NCI-H446 (cell line): ENCODE measurements around the gene ZFP1.
A peak's percentile ranks its signal among the peaks of the same experiment; 100 is the strongest.
"Not testable (repeated sequence)": the region's sequence is repeated elsewhere in the genome, so short reads cannot be mapped to it uniquely, and the experiment has no call there.

Source experiments
- DNase-seq, 2 experiments: peaks; one replicate each; lab custom pipeline; 2025; lab: John Stamatoyannopoulos, UW

ZFP1 gene

DNA sequence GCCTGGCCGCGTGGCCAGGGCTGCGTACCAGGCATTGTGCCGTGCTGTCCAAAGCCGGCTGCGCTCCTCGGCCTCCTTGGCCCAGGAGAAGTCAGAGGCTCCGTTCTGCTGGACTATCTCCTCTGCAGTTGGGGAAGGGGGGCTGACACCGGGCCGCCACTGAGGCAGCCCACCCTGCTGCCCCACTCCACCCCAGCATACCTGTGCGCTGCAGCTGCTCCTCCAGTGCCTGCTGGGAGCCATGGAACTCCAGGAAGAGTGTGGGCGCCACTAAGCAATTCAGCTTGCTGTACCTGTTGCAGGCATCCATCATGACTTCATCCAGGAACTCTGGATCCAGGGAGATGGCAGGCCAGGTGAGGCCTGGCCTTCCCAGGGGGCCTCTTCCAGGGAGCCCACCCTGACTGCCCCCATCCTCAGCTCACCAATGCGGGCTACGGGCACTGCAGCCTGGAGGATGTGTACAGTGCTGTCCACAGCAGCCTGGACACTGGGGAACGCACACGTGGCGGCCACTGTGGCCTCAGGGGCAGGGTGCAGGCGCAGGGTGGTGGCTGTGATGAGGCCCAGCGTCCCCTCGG is 34.7 kb upstream of the ZFP1 start:
- no peak for DNase-seq

DNA sequence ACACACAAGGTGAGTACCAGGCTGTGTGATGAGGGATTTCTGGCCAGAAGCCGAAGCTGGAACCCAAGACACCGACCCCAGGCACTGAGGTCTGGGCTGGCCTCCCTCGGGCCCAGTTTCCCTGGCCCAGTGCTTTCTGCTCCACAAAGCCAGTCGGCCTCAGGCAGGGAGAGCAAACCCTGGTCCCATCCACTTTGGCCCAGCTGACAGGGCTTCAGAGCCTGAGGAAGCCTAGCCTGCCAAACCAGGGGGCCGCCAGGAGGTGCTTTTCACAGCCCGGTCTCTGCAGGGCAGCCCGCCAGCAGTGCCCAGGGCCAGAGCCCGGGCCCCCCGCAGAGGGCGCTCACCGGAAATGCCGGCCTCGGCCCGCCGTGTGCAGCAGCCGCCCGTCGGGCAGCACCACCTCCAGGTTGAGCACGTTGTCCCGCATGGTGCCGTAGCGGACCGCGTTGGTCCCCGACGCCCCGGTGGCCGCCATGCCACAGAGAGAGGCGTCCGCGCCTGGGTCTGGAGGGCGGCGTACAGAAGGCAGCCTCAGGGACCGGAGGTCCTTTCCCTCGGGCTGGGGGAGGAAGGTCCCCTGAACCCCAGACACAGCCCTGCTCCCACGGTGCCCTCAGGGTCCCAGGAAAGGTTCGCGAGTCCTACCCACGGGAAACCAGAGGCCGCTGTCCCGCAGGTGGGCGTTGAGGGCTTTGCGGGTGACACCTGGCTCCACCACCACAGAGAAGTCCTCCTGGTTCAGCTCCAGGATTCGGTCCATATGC is 34.0 kb upstream of the ZFP1 start:
- DNase-seq = peak in 1 of 2 experiments; percentile 7

DNA sequence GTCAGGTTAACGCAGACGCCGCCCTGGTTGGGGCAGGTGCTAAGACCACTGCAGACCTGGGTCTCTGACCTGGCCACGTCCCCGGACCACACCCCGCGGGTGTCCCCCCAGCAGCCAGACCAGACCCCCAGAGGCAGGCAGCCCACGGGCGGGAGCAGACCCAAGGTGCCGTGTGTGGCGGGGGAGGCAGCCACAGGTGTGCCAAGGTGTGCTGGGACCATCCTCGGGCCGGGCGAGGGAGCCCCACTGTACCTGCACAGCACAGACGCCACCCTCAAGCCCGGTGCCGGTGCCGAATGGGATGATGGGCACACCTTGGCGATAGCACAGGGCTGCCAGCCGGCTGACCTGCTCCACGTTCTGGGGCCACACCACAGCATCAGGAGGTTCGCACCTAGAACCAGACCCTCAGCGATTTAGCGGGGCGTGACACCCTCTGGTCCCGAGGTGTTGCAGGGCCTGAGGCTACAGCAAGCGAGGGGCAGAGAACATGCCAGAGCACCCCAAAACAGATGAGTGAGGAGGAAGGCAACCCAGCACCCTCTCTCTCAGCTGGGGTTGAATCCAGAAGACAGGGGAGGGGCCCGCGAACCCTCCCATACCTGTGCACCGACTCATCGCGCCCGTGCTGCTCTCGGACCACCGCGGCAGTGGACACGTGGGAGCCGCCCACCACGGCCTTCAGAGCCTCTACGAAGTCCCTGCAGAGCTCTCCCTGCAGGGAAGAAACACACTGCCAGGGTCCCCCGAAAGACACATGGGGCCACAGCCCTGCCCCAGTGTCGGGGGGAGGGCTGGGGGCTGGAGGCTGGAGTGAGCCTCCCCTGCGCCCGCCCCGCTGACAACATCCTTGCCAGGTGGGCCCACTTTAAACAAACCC is 33.1 kb upstream of the ZFP1 start:
- DNase-seq = no peak

DNA sequence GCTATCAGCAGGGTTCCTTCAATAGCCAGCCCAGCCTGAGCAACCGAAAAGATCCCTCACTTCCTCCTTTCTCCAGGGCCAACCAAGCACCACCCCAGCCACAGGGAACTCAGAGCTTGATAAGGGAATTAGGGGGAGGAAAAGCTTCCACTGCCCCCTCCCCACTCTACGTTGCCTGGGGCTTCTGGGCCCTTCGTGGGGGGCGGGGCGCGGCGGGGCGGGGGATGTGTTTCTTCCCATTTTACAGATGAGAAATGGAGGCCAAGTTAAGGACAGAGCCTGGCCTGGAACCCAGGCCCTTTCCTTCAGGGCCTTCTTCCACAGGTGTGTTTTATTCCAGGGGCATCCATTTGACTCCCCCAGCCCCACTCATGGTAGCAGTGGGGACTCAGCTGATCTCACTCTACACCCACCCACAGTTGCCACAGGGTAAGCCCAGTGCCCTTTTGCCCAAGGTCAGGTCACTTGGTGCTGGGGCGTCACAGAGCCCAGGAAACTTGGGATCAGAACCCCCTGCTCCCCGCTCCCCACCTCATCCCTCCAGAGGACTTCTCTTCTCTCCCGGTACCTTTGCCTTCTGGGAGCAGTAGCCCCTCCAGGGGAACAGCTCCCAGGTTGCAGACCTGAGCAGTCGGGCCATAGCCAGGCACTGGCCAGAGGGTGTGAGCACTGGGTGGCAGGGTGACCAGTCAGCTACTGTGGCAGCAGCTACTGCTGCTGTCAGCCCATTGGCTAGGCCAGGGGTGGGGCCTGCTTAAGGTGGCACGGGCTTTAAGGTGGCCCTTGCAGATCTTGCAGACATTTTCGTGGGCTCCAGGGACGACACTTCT is 32.0 kb upstream of the ZFP1 start, which contains the start of gene LDHD:
LDHD (minus strand) TSS at position 700 of the 830 bp plus-strand sequence; CDS start at position 640, 60 bp downstream.
- DNase-seq = no peak

DNA sequence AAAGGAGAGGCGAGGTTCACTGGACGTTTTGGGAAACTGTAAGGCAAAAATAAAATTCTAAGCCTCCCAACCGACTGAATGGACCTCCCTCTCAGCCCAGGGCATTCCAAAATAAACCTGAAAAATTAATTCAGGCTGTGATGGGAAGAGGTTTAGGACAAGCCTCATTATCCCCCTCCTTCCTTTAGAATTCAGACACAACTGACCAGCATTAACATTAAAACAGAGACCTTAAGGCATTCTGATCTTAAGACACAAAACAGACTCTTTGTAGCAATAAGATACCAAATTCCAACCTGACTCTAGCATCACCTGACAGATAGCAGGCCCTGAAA is 31.4 kb upstream of the ZFP1 start:
- DNase-seq = no peak

DNA sequence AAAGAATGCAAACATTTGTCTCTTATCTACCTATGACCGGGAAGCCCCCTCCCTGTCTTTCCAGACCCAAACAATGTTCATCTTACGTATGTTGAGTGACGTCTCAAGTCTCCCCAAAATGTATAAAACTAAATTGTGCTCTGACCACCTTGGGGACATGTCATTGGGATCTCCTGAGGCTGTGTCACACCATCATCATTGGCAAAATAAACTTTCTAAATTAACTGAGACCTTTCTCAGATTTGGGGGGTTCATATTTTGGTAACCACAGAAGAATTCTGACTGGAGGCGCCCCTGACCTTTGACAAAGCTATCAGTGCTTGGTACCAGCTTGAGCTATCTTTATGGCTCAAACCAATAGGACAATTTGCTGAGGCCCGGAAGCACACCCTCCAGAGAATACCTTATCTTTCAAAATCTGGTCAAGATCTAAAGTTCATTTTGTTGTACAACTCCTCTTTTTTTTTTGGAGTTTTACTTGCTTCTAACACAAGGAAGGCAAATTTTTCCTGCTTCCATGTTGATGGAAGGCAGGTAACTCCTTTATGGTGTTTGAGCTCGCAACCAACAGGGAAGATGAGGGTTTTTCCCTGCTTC is 29.3 kb upstream of the ZFP1 start:
- DNase-seq = no peak

DNA sequence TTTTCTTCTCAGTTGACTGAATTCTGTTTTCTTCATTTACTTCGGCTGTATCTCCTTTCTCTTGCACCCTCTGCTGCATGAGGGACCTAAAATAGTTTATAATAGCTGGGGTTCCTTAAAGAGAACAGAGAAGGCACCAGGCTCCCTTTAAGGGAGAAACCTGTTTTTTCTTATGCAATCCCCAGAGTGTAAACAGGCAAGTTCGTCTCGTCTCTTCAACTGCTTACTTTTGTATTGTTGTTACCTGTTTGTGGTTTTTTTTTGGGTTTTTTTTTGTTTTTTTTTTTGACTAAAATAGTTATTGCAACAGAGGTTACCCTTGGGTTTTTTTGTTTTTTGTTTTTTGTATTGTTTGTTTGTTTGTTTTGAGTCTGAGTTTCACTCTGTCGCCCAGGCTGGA is 28.1 kb upstream of the ZFP1 start:
- no peak for DNase-seq

DNA sequence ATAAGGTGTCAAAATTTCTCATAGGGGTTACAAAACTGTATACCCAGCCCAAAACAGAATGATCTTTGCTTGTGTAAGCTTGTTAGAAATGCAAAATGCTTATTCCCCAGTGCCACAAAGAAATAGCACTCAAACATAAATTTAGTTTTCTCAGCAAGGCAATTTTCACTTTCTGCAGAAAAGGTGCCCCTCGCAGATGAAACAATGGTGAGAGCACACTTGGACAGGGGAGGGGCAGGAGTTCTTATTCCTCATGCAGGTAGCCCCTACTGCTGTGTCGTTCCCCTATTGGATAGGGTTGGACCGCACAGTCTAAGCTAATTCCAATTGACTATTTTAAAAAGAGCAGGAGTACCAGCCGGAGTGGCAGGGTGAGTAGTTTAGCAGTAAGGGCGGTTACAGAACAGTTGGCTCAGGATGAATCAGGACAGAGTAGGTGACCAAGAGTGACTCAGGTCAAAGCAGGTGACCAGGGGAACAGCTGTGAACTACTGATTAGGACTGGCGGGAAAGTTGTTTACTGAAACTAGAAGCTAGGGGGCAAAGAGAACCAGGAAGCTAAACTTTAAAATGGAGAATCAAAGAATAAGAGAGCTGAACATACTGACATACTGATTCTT is 26.3 kb upstream of the ZFP1 start:
- DNase-seq = no peak

DNA sequence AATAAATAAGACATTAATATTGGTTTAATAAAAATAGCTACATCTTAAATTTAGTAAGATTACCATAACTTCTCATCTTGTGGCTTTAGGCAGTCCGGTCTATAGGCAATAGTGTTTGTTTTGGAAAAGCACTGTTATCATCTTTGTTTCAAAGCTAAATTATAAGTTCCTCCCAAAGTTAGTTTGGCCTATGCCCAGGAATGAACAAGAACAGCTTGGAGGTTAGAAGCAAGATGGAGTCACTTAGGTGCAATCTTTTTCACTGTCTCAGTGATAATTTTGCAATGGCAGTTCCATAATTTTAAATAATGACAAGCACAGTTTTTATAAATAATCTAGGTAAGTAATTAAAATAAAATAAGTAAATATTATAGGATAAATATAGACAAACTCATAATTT is 25.7 kb upstream of the ZFP1 start:
- DNase-seq = no peak

DNA sequence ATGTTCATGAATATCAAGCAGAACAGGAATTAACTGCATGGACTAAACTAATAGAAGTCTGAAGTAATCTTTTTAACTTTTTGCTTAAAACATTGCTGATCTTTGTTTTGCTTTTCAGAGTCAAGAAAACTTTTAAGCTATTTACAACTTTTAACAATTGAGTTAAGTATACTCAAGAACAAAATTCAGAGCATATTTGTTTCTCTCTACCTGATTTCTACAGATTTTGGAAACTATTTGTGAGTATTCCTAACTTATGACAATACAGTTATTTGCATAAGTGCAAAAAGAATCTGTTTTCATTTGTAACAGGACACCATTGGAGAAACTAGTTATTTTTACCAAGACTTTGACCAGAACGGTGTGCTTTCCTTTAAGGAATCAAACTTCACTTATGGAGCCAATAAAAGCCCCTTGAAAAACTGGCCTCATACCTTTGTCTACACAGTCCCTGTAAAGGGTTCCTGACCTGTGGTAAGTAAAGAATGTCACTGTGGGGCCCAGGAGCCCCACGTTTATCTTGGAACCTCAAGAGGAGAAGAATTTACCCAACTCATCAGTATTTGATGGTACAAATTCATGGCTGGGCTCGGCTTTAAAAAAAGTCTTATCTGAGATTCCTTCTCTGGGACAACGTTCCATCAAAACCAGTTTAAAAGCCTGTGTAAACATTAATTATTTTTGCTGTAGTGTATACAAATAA is 20.5 kb upstream of the ZFP1 start:
- DNase-seq = no peak

DNA sequence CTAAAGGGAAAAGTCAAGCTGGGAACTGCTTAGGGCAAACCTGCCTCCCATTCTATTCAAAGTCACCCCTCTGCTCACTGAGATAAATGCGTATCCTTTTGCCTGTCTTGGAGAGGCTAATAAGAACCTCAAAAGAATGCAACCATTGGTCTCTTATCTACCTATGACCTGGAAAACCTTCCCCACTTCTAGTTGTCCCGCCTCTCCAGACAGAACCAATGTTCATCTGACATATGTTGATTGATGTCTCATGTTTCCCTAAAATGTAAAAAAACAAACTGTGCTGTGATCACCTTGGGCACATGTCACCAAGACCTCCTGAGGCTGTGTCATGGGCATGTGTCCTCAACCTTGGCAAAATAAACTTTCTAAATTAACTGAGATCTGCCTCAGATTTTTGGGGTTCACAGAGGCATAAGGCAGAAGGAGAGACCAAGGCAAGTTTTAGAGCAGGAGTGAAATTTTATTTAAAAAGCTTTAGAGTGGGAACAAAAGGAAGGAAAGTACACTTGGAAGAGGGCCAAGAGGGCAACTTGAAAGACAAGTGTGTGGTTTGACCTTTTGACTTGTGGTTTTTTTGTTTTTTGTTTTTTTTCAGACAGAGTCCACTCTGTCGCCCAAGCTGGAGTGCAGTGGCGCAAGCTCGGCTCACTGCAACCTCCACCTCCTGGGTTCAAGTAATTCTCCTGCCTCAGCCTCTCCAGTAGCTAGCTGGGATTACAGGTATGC is 18.7 kb upstream of the ZFP1 start:
- DNase-seq = not testable (repeated sequence)

DNA sequence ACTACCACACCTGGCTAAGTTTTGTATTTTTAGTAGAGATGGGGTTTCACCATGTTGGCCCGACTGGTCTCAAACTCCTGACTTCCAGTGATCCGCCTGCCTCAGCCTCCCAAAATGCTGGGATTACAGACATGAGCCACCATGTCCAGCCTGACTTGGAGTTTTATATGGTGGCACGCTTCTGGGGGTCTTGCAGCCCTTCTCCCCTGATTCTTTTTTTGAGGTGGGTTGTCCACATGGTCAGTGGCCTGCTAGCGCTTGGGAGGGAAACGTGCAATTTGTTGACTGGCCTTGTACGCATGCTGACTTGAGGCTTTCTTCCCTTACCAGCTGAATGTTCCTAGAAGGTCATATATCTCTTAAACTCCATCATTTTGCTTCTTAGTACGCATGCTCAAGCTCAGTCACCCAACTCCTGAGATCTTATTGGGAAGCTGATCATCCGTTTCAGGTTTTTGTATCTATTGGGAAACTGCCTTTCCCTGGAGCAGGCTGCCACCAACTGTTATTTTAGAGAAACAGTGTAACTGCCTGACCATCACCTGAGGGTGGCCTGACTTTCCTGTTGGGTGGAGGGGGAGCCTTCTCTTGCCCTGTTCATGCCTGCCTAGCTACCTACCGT is 18.1 kb upstream of the ZFP1 start:
- no peak for DNase-seq

DNA sequence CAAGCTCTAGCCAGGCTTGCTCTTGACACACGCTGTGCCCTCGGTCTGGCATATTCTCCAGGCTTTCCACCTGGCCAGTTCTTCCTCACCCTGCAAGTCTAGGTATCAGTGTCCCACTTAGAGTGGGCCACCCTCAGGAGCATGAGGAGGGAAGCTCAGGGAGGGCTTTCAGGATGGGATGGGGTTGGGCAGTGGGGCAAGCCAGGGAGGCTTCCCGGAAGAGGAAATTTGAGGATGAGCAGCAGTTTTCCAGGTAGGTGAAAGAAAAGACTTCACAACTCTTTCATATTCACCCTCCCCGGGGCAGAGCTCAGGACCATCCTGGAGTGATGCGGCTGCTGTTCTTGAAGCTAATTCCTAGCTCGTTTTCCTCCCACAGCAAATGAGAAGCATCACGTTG is 17.2 kb upstream of the ZFP1 start:
- no peak for DNase-seq

DNA sequence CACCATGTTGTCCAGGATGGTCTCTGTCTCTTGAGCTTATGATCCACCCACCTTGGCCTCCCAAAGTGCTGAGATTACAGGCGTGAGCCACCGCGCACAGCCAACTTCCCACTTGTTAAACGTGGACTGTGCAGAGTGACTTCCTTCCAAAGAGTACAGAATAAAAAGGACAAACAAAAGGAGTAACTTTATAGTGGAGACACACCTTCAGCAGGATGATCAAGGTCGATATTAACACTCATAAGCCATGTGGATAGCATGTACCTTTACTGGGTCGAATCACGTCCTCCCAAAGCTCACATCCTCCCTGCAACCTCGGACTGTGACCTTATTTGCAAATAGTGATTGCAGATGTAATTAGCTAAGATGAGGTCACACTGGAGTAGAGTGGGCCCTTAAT is 10.1 kb upstream of the ZFP1 start:
- no peak for DNase-seq

DNA sequence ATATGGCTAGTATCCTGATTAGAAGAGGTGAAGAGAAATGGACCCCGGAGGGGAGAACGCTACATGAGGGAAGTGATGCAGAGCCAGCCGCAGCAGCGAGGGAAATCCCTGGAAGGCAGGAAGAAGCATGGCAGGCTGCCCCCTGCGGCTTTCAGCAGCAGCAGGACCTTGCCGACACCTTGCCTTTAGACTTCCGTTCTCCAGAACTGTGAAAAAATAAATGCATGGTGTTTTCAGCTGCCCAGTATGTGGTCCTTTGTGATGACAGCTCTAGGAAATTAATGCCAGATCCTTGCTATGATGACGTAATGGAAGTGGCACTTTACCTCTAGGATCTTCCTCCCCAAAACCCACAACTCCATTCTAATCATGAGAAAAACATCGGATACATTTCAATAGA is 9.7 kb upstream of the ZFP1 start:
- DNase-seq = no peak

DNA sequence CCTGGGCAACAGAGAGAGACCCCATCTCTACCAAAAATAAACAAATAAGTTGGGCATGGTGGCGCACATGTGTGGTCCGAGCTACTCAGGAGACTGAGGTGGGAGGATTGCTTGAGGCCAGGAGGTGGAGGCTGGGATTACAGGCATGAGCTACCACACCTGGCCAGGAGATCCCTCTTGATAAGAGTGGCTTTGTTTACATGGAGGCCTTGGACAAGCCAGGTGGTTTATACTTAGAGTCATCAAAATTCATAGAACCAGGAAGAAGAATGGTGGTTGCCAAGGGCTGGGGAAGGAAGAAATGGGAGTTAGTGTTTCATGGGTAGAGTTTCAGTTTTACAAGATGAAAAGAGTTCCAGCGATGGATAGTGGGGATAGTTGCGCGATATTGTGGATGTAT is 8.8 kb upstream of the ZFP1 start:
- DNase-seq = no peak

DNA sequence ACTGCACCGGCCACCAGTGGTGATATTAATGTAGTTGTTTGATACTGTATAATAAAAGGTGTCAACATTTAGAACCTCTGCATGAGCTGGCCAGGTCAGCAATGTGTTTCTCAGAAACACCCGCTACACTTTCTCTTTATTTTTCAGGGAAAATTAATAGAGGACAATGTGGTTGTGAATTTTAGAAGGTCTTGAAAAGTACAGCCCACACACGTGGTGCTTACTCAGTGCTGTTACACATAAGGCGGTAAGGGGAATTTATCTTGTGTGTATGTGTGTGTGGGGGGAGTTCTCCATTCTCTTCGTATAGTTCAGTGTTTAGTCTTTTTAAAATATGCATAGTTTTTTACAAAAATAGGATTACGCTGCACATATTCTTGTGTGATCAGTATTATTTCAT is 4.4 kb upstream of the ZFP1 start:
- no peak for DNase-seq

DNA sequence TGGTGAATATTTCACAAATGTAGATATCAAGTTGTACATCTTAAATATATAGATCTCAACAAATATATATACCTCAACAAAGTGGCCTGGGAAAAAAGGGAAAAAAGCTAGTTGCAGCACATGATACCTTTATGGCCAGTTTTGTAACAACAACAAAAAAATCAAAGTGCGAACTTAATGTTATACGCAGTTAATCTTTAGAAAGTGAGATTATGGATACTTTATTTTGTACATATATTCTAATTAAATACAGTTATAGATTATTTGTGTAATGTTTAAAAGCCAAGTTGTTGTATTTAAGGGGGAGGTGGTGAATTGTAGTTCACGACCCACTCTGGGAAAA is 385 bp upstream of the ZFP1 start:
- no peak for DNase-seq

DNA sequence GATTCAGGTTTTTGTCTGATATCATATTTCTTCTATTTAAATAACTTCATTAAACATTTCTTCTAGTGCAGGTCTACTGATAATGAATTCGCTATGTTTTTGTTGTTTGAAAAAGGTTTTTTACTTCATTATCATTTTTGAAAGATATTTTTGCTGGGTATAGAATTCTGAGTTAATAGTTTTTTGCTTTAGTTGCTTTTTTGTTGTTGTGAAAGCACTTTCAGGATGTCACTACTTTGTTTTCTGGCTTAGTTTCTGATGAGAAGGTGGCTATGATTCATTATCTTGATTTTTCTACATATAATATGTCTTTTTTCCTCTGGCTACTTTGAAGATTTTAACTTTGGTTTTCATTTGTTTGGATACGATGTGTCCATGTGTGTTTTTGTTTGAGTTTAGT is 3.5 kb downstream of the ZFP1 start:
- no peak for DNase-seq

DNA sequence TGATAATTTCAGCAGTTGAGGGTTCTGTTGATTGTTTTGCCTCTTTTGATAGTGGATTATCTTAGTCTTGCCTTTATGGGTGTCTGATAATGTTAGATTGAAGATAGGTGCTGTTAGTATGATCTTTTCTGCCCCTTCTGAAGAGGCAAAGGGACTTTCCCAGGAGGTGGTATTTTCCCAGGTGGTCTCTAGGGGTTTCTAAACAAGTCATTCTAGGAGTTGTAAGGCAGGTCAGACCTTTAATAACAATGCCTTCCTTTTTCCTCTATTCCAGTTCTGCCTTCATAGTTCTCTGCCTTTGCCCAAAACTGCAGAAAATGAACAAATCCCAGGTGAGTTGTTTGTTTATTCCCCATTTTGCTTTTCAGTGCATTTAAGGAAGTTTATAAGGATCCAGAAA is 4.3 kb downstream of the ZFP1 start:
- DNase-seq = no peak
